Activated T-cell treated with anti-CD3 and anti-CD28 coated beads, Interleukin-2, amount 50 U/mL, for 4 hours (primary cell): ENCODE measurements around the gene VPS54. TPM values are rescaled to one million over a fixed set of nuclear protein-coding genes. Genes with fewer than 3 reads are reported as not detected.
A peak's percentile ranks its signal among the peaks of the same experiment; 100 is the strongest.

ENCODE experiments used
- ATAC-seq, 2 donors: fragments of 200-7000 bp; cut with Tn5 transposase; one replicate each; pipeline ENCODE4 v1.10.0; 2021
- DNase-seq: peaks from one replicate; pipeline ENCODE4 v3.0.0-alpha.2; 2020
- H3K27me3 Mint-ChIP-seq: one replicate; pipeline ENCODE4 v1.8.0; 2021; ENCODE audit warnings: low read depth, mixed read lengths
- H3K36me3 Mint-ChIP-seq: one replicate; pipeline ENCODE4 v1.8.0; 2022; ENCODE audit warnings: mixed read lengths; ENCODE audit not compliant: insufficient read depth
- H3K4me1 Mint-ChIP-seq: one replicate; pipeline ENCODE4 v1.8.0; 2021; ENCODE audit warnings: low read depth, mixed read lengths
- H3K4me3 Mint-ChIP-seq: one replicate; pipeline ENCODE4 v1.8.0; 2021; ENCODE audit warnings: mild to moderate bottlenecking, moderate library complexity, mixed read lengths
- H3K9me3 Mint-ChIP-seq: one replicate; pipeline ENCODE4 v1.8.0; 2021; ENCODE audit warnings: mixed read lengths
- total RNA-seq, 3 donors: library from RNA; stranded (reverse); gene quantifications; one replicate each; pipeline ENCODE4 v1.2.1, GENCODE V29; 2021

Gene VPS54
- 10 to 100 TPM in 2 of 3 donors, 1 to 10 TPM in 1; 9.7 to 10.7 (median 10.2) TPM for total RNA-seq

GRCh38 chr2:64019083-64019974 is at the start of gene VPS54:
VPS54 (minus strand) TSS chr2:64019428; CDS start chr2:63983999, 35,429 bp downstream.
- ATAC-seq (peak; percentile 80 to 86), DNase-seq (peak; percentile 50)
- no peaks in the 10 kb centered on the region for H3K9me3 Mint-ChIP-seq
- peaks cover 3% of the 10 kb centered on the region for H3K36me3 Mint-ChIP-seq
- H3K27me3 Mint-ChIP-seq: no peaks in the 10 kb centered on the region
- H3K4me1 Mint-ChIP-seq: peaks cover 43% of the 10 kb centered on the region
- H3K4me3 Mint-ChIP-seq: peak within 1 kb of the TSS; percentile 96

- Mint-ChIP-seq H3K4me1 (peaks cover 27% of the 10 kb centered on the region), H3K4me3 (no peak overlapping the region), H3K36me3 (no peaks in the 10 kb centered on the region), H3K9me3 (no peaks in the 10 kb centered on the region), H3K27me3 (no peaks in the 10 kb centered on the region)
- DNase-seq (no peak), ATAC-seq (no peak)
These were observed 48.1 kb upstream of the VPS54 start for GRCh38 chr2:64067326-64067725.

- no peak for DNase-seq
- H3K4me3 Mint-ChIP-seq: no peak overlapping the region
- no peak for ATAC-seq
- no peaks in the 10 kb centered on the region for H3K9me3 Mint-ChIP-seq
- no peaks in the 10 kb centered on the region for H3K36me3 Mint-ChIP-seq
- H3K27me3 Mint-ChIP-seq: no peaks in the 10 kb centered on the region
- H3K4me1 Mint-ChIP-seq: peaks cover 28% of the 10 kb centered on the region
These were observed 46.3 kb upstream of the VPS54 start for GRCh38 chr2:64065516-64065915.

- peaks cover 28% of the 10 kb centered on the region for H3K4me1 Mint-ChIP-seq
- ATAC-seq (no peak), DNase-seq (no peak)
- H3K27me3 Mint-ChIP-seq: no peaks in the 10 kb centered on the region
- no peaks in the 10 kb centered on the region for H3K9me3 Mint-ChIP-seq
- no peak overlapping the region for H3K4me3 Mint-ChIP-seq
- H3K36me3 Mint-ChIP-seq: no peaks in the 10 kb centered on the region
These were observed 44.7 kb upstream of the VPS54 start for GRCh38 chr2:64063924-64064331.

- Mint-ChIP-seq H3K9me3 (no peaks in the 10 kb centered on the region), H3K4me1 (peaks cover 28% of the 10 kb centered on the region), H3K4me3 (no peak overlapping the region), H3K27me3 (no peaks in the 10 kb centered on the region), H3K36me3 (no peaks in the 10 kb centered on the region)
- no peak for ATAC-seq
- no peak for DNase-seq
These were observed 44.2 kb upstream of the VPS54 start for GRCh38 chr2:64063454-64063853.

- H3K36me3 Mint-ChIP-seq: no peaks in the 10 kb centered on the region
- H3K9me3 Mint-ChIP-seq: no peaks in the 10 kb centered on the region
- no peak overlapping the region for H3K4me3 Mint-ChIP-seq
- DNase-seq: no peak
- no peaks in the 10 kb centered on the region for H3K27me3 Mint-ChIP-seq
- peak in 1 of 2 donors; percentile 30 for ATAC-seq
- H3K4me1 Mint-ChIP-seq: peaks cover 28% of the 10 kb centered on the region
These were observed 43.6 kb upstream of the VPS54 start for GRCh38 chr2:64062840-64063239.

- Mint-ChIP-seq H3K9me3 (no peaks in the 10 kb centered on the region), H3K27me3 (no peaks in the 10 kb centered on the region), H3K4me1 (peaks cover 26% of the 10 kb centered on the region), H3K4me3 (no peak overlapping the region), H3K36me3 (no peaks in the 10 kb centered on the region)
- ATAC-seq (no peak), DNase-seq (no peak)
These were observed 40.0 kb upstream of the VPS54 start for GRCh38 chr2:64059270-64059669.

- Mint-ChIP-seq H3K27me3 (no peaks in the 10 kb centered on the region), H3K4me1 (peaks cover 30% of the 10 kb centered on the region), H3K36me3 (no peaks in the 10 kb centered on the region), H3K9me3 (no peaks in the 10 kb centered on the region), H3K4me3 (no peak overlapping the region)
- no peak for ATAC-seq
- no peak for DNase-seq
These were observed 36.8 kb upstream of the VPS54 start for GRCh38 chr2:64056021-64056420.

- Mint-ChIP-seq H3K4me3 (no peak overlapping the region), H3K36me3 (no peaks in the 10 kb centered on the region), H3K9me3 (no peaks in the 10 kb centered on the region), H3K4me1 (peaks cover 37% of the 10 kb centered on the region), H3K27me3 (no peaks in the 10 kb centered on the region)
- ATAC-seq (no peak), DNase-seq (no peak)
These were observed 35.1 kb upstream of the VPS54 start for GRCh38 chr2:64054161-64054915.

GRCh38 chr2:64052463-64053241 is 33.4 kb upstream of the VPS54 start:
- Mint-ChIP-seq H3K4me1 (peaks cover 37% of the 10 kb centered on the region), H3K36me3 (no peaks in the 10 kb centered on the region), H3K4me3 (no peak overlapping the region), H3K9me3 (no peaks in the 10 kb centered on the region), H3K27me3 (no peaks in the 10 kb centered on the region)
- no peak for DNase-seq
- ATAC-seq: no peak

GRCh38 chr2:64049633-64050220 is 30.5 kb upstream of the VPS54 start:
- peak; percentile 92 to 96 for ATAC-seq
- Mint-ChIP-seq H3K36me3 (no peaks in the 10 kb centered on the region), H3K4me3 (no peak overlapping the region), H3K9me3 (no peaks in the 10 kb centered on the region), H3K4me1 (peaks cover 31% of the 10 kb centered on the region), H3K27me3 (no peaks in the 10 kb centered on the region)
- DNase-seq: peak; percentile 61

GRCh38 chr2:64045938-64046337 is 26.7 kb upstream of the VPS54 start:
- Mint-ChIP-seq H3K4me3 (no peak overlapping the region), H3K27me3 (no peaks in the 10 kb centered on the region), H3K4me1 (peaks cover 7% of the 10 kb centered on the region), H3K36me3 (no peaks in the 10 kb centered on the region), H3K9me3 (no peaks in the 10 kb centered on the region)
- ATAC-seq (no peak), DNase-seq (no peak)

- no peaks in the 10 kb centered on the region for H3K36me3 Mint-ChIP-seq
- H3K4me3 Mint-ChIP-seq: no peak overlapping the region
- no peaks in the 10 kb centered on the region for H3K27me3 Mint-ChIP-seq
These were observed 20.9 kb upstream of the VPS54 start for GRCh38 chr2:64040161-64040560.

More at GRCh38 chr2:64040161-64040560, 20.9 kb upstream of the VPS54 start:
- Mint-ChIP-seq H3K4me1 (peaks cover 25% of the 10 kb centered on the region), H3K9me3 (peaks cover under 1% of the 10 kb centered on the region)
- ATAC-seq: no peak
- DNase-seq: no peak
